Endothelial cell of umbilical vein (primary cell): ENCODE data around the gene CRACR2B. TPM values are rescaled to one million over a fixed set of nuclear protein-coding genes. Genes with fewer than 3 reads are reported as not detected.

Experiments
- BruUV-seq: library from RNA; stranded (reverse); fragments of 400-500 nt; replicated peaks from 2 replicates; lab custom pipeline; 2021; lab: Mats Ljungman, UMichigan
- CTCF ChIA-PET: fragments of 300-600, 350-600 bp; sonication (Branson Sonifier 250); formaldehyde crosslinking; loops from one replicate; lab custom pipeline; 2021; ENCODE audit warnings: antibody characterized with exemption, inconsistent platforms; lab: Charles Lee
- POLR2A ChIA-PET: fragments of 300-600, 350-600 bp; sonication (Branson Sonifier 250); formaldehyde crosslinking; loops from one replicate; lab custom pipeline; 2021; ENCODE audit warnings: antibody characterized with exemption, inconsistent platforms; lab: Charles Lee
- DNase-seq: peaks from one replicate; pipeline ENCODE4 v3.0.0-alpha.2; 2011; ENCODE audit warnings: low read depth, low spot score
- FAIRE-seq: peaks from 2 replicates; lab custom pipeline; 2011; peaks lifted over from hg19 to GRCh38; lab: Jason Lieb, UNC
- H2AFZ ChIP-seq: 2 replicates; pipeline ENCODE4 v1.6.0; 2012; ENCODE audit warnings: low read depth, low read length, control low read depth, inconsistent platforms
- H3K27ac ChIP-seq: 2 replicates; pipeline ENCODE4 v1.5.1; 2011; ENCODE audit warnings: low read depth, mild to moderate bottlenecking, control low read depth, low read length, moderate library complexity; ENCODE audit not compliant: insufficient read depth
- H3K27me3 ChIP-seq, 2 experiments: 2 replicates each; pipeline versions ENCODE4 v1.6.0 to v1.6.1; 2011; ENCODE audit warnings: low read length in 2 of 2, mixed read lengths in 1 of 2; ENCODE audit not compliant: control insufficient read depth in 2 of 2, insufficient read depth in 2 of 2
- H3K36me3 ChIP-seq, 2 experiments: 2 replicates in 1 of 2; 3 replicates in 1 of 2; pipeline ENCODE4 v1.5.1; 2011; ENCODE audit warnings: low read length in 2 of 2, mild to moderate bottlenecking in 1 of 2, moderate library complexity in 1 of 2; ENCODE audit not compliant: control insufficient read depth in 2 of 2, insufficient read depth in 2 of 2; ENCODE audit errors: extremely low read depth in 1 of 2
- H3K4me1 ChIP-seq: 3 replicates; pipeline ENCODE4 v1.5.1; 2011; ENCODE audit warnings: mild to moderate bottlenecking, low read length; ENCODE audit not compliant: control insufficient read depth, insufficient read depth; ENCODE audit errors: extremely low read depth
- H3K4me2 ChIP-seq: 2 replicates; pipeline ENCODE4 v1.6.1; 2011; ENCODE audit warnings: low read length, control low read depth, mixed read lengths; ENCODE audit not compliant: insufficient read depth
- H3K4me3 ChIP-seq, 3 experiments: fragments of 200-600 bp in 1 of 3; sonication (generic), shearing (Covaris generic) in 1 of 3; replicated peaks in 1 of 3; 2 replicates each; pipeline ENCODE4 v1.5.1; 2011 to 2016; ENCODE audit warnings: control low read depth in 3 of 3, low read length in 3 of 3, mild to moderate bottlenecking in 2 of 3, inconsistent platforms in 1 of 3, low read depth in 1 of 3, moderate library complexity in 1 of 3; ENCODE audit not compliant: insufficient read depth in 1 of 3
- H3K79me2 ChIP-seq: 2 replicates; pipeline ENCODE4 v1.6.0; 2012; ENCODE audit warnings: low read length, inconsistent platforms; ENCODE audit not compliant: control insufficient read depth, insufficient read depth
- H3K9ac ChIP-seq: replicated peaks from 2 replicates; pipeline ENCODE3; 2011; ENCODE audit warnings: low read length, control low read depth; ENCODE audit not compliant: insufficient read depth; ENCODE audit errors: extremely low read depth
- H3K9me1 ChIP-seq: replicated peaks from 3 replicates; pipeline ENCODE4 v1.6.0; 2011; ENCODE audit warnings: mild to moderate bottlenecking, low read length; ENCODE audit not compliant: control insufficient read depth, insufficient read depth; ENCODE audit errors: extremely low read depth
- H3K9me3 ChIP-seq: replicated peaks from 2 replicates; pipeline ENCODE4 v1.5.1; 2012; ENCODE audit warnings: low read length, inconsistent platforms; ENCODE audit not compliant: control insufficient read depth, insufficient read depth
- H4K20me1 ChIP-seq: replicated peaks from 2 replicates; pipeline ENCODE3; 2011; ENCODE audit warnings: mild to moderate bottlenecking, low read length; ENCODE audit not compliant: control insufficient read depth, insufficient read depth; ENCODE audit errors: extremely low read depth
- CTCF ChIP-seq, 2 donors: IDR thresholded peaks; 1 replicate in 1 of 2; 2 replicates in 1 of 2; pipeline ENCODE4 v1.5.1; 2011; ENCODE audit warnings: low read length in 2 of 2, mild to moderate bottlenecking in 2 of 2, moderate library complexity in 2 of 2, control low read depth in 1 of 2, inconsistent platforms in 1 of 2, low read depth in 1 of 2; ENCODE audit not compliant: insufficient read depth in 1 of 2; ENCODE audit errors: extremely low read depth in 1 of 2
- EZH2 ChIP-seq: IDR thresholded peaks from 2 replicates; pipeline ENCODE4 v1.6.1; 2012; ENCODE audit warnings: borderline replicate concordance, low read depth, mild to moderate bottlenecking, moderate library complexity, low read length, inconsistent platforms; ENCODE audit not compliant: severe bottlenecking
- FOS ChIP-seq: IDR thresholded peaks from 2 replicates; pipeline ENCODE4 v1.6.1; 2011; ENCODE audit warnings: mild to moderate bottlenecking, low read length, moderate library complexity, borderline replicate concordance; ENCODE audit not compliant: insufficient read depth
- GATA2 ChIP-seq: IDR thresholded peaks from 2 replicates; pipeline ENCODE4 v1.7.0; 2011; ENCODE audit warnings: low read depth, mild to moderate bottlenecking, moderate library complexity, mixed read lengths, low read length; ENCODE audit not compliant: insufficient read length, insufficient read depth
- JUN ChIP-seq: IDR thresholded peaks from 2 replicates; pipeline ENCODE4 v1.6.1; 2011; ENCODE audit warnings: borderline replicate concordance, low read depth; ENCODE audit not compliant: insufficient read length, insufficient read depth
- MAX ChIP-seq: IDR thresholded peaks from 2 replicates; pipeline ENCODE4 v1.6.1; 2011; ENCODE audit not compliant: insufficient read depth, insufficient read length
- MYC ChIP-seq: IDR thresholded peaks from one replicate; pipeline ENCODE4 v1.6.1; 2011; ENCODE audit warnings: mild to moderate bottlenecking, low read depth, low read length
- POLR2A ChIP-seq: IDR thresholded peaks from 2 replicates; pipeline ENCODE4 v1.6.1; 2012; ENCODE audit warnings: low read depth, mild to moderate bottlenecking, control low read depth, low read length
- POLR2AphosphoS5 ChIP-seq: IDR thresholded peaks from 2 replicates; pipeline ENCODE4 v1.6.1; 2012; ENCODE audit warnings: low read depth, mild to moderate bottlenecking, control low read depth, low read length, moderate library complexity; ENCODE audit not compliant: insufficient read depth
- dilution Hi-C: fragments of 300-500 bp; cut with MboI; formaldehyde crosslinking; loops from one replicate; pipeline ENCODE4 v1.15.0; 2019; ENCODE audit warnings: low sequenced_read_pairs; ENCODE audit not compliant: extremely low pct_ligation_motif_present
- intact Hi-C: fragments of 100-400 bp; cut with micrococcal nuclease; formaldehyde crosslinking; loops from one replicate; pipeline ENCODE4 v1.10.0; 2022
- polyA plus RNA-seq, 4 experiments: library from polyadenylated mRNA; depleted of rRNA in 3 of 4; stranded (reverse) in 3 of 4; unstranded in 1 of 4; fragments of >200 nt; gene quantifications; 2 replicates each; pipeline versions ENCODE4 v1.2.1 to v1.2.3, GENCODE V29; 2011 to 2012; ENCODE audit warnings: missing spikeins in 1 of 4
- total RNA-seq: library from RNA; stranded (reverse); gene quantifications from 2 replicates; pipeline ENCODE4 v1.2.3, GENCODE V29; 2021

CRACR2B gene
- total and polyA plus RNA-seq, 2 donors (not counting 3 experiments of a cell fraction or from before 2014, with no cell fraction given), result 8.4 to 9.3 TPM

GRCh38 chr11:871472-871871, 43.8 kb downstream of the CRACR2B start:
- POLR2A ChIA-PET, result no interaction called here
- H3K9ac ChIP-seq, result no peak overlapping the region
- BruUV-seq, result no TSS peak
- TF ChIP-seq POLR2AphosphoS5 (no peak), EZH2 (no peak), FOS (no peak), JUN (no peak), CTCF (IDR thresholded peaks at IDR 0.05; ENCODE audit: extremely low read depth in 1 of 2, insufficient read depth in 1 of 2, low read depth in 1 of 2, low read length in 2 of 2) (no peak), POLR2A (no peak), MYC (no peak), GATA2 (no peak), MAX (no peak)
- dilution Hi-C loops (no loop called here), intact Hi-C loops (no loop called here)
- H3K79me2 ChIP-seq, result no peaks in the 10 kb centered on the region
- DNase-seq (no peak), FAIRE-seq (no peak)
- H2AFZ ChIP-seq, result no peak overlapping the region
- H3K4me1 ChIP-seq, result no peaks in the 10 kb centered on the region
- H3K27me3 ChIP-seq, result no peaks in the 10 kb centered on the region
- no peaks in the 10 kb centered on the region for H3K36me3 ChIP-seq
- H3K4me3 ChIP-seq, result no peak overlapping the region
- H3K4me2 ChIP-seq, result no peak overlapping the region
- H3K9me3 ChIP-seq, result no peaks in the 10 kb centered on the region
- no peak overlapping the region for H3K27ac ChIP-seq
- CTCF ChIA-PET, result interaction anchor here (2.5 kb wide), 1 partner anchor 180 kb away, joined by 7 read pairs; no protein-coding TSS in a partner anchor
- H4K20me1 ChIP-seq, result no peaks in the 10 kb centered on the region
- H3K9me1 ChIP-seq, result no peaks in the 10 kb centered on the region
